OCI-LY3 (cell line): Measurements from ENCODE around the gene WDR76.

Experiments
- EZH2phosphoT487 ChIP-seq: fragments of 200-600 bp; shearing (Covaris generic); IDR thresholded peaks from 2 replicates; pipeline ENCODE4 v1.6.1; 2018; ENCODE audit warnings: antibody characterized with exemption, mixed run types, low read depth
- TF ChIP-seq, protein P1 (sequence below): fragments of 200-600, 300-600 bp; sonication (generic); IDR thresholded peaks from 2 replicates; pipeline ENCODE4 v1.5.1; 2014; ENCODE audit warnings: antibody characterized with exemption, low read length, low read depth

DNA sequence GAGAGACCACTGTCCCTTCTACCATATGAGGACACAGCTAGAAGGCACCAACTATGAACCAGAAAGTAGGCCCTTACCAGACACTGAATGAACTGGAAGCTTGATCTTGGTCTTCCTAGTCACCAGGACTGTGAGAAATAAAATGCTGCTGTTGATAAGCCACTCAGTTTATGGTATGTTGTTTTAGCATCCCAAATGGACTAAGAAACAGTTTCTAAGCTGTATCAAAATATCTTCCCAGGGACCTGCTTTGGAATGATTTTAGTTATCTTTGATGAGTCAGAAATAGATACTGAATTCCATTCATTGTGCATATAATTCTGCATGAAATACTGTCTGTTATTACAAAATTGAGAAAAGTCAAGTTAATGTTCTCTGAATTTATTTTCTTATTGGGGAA lies 18.6 kb downstream of the WDR76 start:
- TF ChIP-seq, protein P1, sequence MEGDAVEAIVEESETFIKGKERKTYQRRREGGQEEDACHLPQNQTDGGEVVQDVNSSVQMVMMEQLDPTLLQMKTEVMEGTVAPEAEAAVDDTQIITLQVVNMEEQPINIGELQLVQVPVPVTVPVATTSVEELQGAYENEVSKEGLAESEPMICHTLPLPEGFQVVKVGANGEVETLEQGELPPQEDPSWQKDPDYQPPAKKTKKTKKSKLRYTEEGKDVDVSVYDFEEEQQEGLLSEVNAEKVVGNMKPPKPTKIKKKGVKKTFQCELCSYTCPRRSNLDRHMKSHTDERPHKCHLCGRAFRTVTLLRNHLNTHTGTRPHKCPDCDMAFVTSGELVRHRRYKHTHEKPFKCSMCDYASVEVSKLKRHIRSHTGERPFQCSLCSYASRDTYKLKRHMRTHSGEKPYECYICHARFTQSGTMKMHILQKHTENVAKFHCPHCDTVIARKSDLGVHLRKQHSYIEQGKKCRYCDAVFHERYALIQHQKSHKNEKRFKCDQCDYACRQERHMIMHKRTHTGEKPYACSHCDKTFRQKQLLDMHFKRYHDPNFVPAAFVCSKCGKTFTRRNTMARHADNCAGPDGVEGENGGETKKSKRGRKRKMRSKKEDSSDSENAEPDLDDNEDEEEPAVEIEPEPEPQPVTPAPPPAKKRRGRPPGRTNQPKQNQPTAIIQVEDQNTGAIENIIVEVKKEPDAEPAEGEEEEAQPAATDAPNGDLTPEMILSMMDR = no peak
- no peak for TF ChIP-seq EZH2phosphoT487
